HG03064 (cell line): Measurements from ENCODE around the gene SEC16B.

Source experiments
- ATAC-seq: cut with Tn5 transposase; IDR thresholded peaks from one replicate; pipeline ENCODE4 v1.9.1; 2021; ENCODE audit warnings: low read depth; ENCODE audit not compliant: unreplicated experiment

The SEC16B gene

GRCh38 chr1:177944016-177944949 is 25.6 kb downstream of the SEC16B start:
- ATAC-seq, result no peak

- ATAC-seq, result no peak
Observed at GRCh38 chr1:177941976-177942375, 27.9 kb downstream of the SEC16B start.

DNA sequence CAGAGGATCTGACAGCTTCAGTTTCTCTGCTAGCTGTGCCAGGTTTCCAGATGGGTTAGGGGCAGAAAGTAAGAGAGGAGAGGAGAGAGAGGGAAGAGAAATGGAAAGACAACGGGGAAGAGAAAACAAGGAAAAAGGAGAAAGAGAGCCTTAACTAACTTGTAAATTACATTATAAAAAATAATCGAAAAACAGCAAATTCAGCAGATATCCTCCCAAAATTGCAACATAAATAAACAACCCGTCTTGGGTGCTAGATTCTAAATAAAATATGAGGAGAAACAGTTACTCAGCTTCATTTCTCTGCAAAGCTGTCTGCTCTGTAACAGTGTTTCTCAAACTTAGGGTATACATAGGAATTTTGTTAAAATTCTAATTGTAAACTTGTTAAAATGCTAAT is 29.2 kb downstream of the SEC16B start:
- no peak for ATAC-seq

DNA sequence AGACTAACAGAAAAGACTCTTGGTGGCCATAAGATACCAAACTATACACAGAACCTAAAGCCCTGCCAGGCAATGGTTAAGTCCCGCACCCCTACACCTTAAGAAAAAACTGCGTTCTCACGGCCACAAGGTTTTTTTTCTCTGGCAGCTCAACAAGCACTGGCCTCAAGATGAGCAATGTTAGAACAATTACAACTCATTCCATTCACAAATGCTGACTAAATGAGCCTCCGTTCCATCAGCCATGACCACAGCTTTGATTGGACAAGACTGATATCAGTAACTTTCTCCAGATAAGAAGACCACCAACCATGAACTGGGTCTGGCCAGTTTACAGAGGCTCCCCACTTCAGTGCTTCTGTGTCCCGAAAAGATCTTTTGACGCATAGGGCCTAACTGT is 31.9 kb downstream of the SEC16B start:
- no peak for ATAC-seq

- no peak for ATAC-seq
Observed at GRCh38 chr1:177937174-177937770, 32.6 kb downstream of the SEC16B start.

GRCh38 chr1:177935638-177936415 is 34.0 kb downstream of the SEC16B start:
- ATAC-seq, result no peak

GRCh38 chr1:177934927-177935326 is 34.9 kb downstream of the SEC16B start:
- no peak for ATAC-seq

DNA sequence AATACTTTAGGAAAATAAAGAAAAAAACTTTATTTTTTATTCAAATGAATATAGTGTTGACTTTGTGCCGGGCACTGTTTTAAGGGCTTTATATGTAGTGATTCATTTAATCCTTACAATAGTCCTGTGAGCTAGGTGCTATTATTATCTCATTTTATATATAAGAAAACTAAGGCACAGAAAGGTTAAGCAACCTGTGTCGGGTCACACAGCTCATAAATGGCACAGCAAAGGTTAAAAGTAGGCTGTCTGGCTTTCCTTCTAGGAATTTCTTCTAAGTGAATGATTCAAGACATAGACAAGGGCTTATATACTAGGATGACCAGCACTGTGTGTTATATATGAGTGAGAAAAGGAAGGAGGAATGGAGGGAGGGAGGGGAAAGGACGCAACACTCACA is 35.4 kb downstream of the SEC16B start:
- ATAC-seq, result no peak

- no peak for ATAC-seq
Observed at GRCh38 chr1:177933881-177934280, 36.0 kb downstream of the SEC16B start.

DNA sequence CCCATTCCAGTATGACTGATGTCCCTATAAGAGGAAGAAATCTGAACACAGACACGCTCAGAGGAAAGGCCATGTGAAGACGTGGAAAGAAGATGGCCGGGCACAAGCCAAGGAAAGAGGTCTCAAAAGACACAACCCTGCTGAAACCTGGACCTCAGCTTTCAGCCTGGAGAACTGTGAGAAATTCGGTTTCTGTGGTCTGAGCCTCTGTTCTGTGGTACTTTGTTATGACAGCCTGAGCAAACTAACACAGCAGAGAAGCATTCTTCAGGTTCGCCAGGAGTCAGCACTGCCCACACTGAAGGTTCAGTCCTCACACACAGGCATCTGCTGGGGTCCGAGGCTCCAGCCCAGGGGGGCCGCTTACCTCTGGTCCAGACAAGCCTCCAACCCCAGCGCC is 37.7 kb downstream of the SEC16B start:
- no peak for ATAC-seq

DNA sequence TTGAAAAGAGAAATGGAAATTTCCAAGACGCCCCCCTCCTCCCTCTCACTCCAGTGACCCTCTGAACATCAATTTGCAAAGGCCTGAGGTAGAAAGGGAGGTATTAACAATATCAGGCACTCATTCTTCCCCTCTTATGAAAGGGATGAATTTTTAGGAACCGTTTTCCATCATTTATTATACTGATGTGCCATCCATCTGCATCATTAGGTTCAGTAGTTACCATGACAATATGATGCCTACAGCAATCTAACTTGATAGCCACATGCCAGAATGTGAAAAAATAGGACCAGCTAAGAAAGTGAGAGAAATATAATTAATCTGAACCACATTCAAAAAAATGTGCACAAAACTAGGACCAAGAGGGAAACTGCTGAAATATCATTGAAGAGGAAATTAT is 40.9 kb downstream of the SEC16B start:
- ATAC-seq, result no peak

GRCh38 chr1:177928194-177928593 is 41.7 kb downstream of the SEC16B start:
- no peak for ATAC-seq

- no peak for ATAC-seq
Observed at GRCh38 chr1:177927021-177927596, 42.7 kb downstream of the SEC16B start.

DNA sequence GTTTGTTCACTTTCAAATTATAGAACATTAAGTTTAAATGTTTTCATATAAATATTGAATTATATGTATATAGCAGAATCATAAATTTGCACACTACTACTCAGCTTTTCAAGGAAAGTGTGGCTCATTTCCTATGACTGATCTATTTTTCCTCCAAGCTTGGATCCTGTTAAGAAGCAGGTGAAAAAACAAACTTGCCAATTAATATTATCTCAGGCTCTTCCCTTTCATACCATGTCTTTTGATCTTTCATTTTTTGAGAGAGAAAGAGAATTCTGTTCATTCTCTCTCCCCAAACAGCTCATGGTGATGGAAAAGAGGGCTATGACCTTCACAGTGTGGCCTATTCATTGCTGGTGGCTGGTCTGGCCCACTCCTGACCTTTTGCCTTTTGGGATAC is 43.7 kb downstream of the SEC16B start:
- no peak for ATAC-seq

DNA sequence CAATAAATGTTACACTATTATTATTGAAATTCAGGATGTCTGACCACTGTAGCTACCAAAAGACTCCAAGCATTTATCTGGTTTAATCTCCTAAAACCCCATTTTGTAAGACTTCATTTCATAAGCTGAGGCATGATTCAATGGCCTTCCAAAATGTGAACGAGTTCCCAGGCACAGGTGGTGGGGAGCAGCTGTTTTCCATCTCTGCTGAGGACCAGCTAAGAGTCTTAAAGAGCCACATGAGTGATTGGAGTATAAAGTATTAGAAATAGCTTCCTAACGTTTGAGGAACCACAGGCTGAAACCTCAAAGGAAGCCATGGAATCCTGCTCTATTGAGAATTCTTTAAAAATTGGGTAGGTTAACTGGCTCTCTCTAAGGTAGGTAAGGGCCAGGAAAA is 44.9 kb downstream of the SEC16B start:
- no peak for ATAC-seq

- ATAC-seq, result no peak
Observed at GRCh38 chr1:177923441-177923840, 46.4 kb downstream of the SEC16B start.

DNA sequence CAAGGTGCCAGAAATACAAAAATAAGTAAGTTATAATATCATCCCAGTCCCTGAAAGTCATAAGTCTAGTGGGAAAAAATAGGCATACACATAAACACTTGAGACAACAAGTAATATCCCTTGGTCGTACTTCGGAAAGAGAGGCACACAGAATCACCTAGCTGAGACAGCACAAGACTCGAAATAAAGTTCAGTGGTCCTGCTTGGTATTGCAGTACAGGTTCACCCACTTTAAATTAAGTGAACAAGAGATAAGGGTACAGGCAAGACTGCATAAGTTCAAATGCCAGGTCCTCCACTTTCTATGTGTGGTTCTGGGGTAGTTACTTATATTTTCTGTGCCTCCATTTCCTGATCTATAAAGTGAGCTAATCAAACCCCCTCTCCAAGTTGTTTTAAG is 47.6 kb downstream of the SEC16B start:
- no peak for ATAC-seq

GRCh38 chr1:177921590-177921989 is 48.3 kb downstream of the SEC16B start:
- ATAC-seq, result no peak

DNA sequence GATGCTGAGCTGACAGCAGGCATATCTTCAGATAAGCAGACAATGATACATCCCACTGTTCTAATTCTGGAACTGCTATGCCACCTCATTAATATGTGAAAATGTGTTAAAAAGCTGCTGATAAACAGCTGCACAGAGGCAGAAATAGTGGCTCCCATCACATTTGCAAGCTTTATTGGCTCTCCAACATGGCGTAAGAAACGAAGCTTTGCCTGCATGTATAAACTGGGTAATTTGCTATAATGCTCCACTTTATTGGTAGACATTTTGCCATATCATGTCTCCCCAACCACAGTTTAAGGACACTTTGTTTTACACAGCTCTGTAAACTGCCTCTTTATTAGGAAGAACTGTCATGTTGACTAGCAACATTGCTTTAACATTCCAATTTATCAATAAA is 49.8 kb downstream of the SEC16B start:
- no peak for ATAC-seq

- ATAC-seq, result no peak
Observed at GRCh38 chr1:177915641-177916040, 54.2 kb downstream of the SEC16B start.

- ATAC-seq, result no peak
Observed at GRCh38 chr1:177914603-177915002, 55.3 kb downstream of the SEC16B start.
